ENCODE results near the gene PDXK. TPM values are rescaled to one million over a fixed set of nuclear protein-coding genes. Genes with fewer than 3 reads are reported as not detected.

Gene PDXK
- total and polyA plus RNA-seq, 2 of the 13 experiments (the other 11 are each of a cell fraction or from before 2014, with no cell fraction given), result 114 to 184 TPM

DNA sequence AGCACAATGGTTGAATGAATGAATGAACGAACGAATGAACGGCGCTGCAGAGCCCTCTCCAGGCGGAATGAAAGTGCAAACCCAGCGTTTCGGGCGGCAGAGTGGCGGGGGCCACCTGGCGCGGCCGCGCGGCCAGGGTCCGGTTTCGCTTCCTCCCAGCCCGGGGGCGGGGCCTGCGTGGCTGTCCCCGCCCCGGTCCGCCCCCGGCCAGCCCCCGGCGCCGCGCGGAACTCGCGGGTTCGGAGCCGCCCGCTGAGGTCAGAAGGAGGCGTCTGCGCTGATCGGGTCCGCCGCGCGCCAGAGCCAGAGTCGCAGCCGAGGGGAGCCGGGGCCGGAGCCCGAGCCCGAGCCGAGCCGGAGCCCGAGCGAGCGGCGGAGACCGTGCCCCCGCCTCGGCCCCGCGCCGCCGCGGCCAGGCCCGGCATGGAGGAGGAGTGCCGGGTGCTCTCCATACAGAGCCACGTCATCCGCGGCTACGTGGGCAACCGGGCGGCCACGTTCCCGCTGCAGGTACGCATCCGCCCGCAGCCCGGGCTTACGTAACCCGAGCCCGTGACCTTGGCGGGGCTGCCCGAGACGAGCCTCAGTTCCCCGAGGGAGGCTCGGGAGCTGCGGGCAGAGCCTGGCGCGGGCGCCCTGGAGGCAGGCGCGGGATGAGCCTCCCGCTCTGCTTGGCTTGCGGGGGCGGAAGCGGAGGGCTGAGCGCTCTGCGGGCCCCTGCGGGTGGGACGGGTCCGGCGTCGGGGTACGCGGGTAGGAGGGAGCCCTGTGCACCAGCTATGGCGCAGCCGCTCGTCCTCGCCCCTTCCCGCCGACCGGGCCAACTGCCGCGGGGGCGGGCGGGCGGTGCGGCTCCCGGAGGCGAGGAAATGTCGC lies at the start of gene PDXK (continued):
- TF ChIP-seq, protein P1, sequence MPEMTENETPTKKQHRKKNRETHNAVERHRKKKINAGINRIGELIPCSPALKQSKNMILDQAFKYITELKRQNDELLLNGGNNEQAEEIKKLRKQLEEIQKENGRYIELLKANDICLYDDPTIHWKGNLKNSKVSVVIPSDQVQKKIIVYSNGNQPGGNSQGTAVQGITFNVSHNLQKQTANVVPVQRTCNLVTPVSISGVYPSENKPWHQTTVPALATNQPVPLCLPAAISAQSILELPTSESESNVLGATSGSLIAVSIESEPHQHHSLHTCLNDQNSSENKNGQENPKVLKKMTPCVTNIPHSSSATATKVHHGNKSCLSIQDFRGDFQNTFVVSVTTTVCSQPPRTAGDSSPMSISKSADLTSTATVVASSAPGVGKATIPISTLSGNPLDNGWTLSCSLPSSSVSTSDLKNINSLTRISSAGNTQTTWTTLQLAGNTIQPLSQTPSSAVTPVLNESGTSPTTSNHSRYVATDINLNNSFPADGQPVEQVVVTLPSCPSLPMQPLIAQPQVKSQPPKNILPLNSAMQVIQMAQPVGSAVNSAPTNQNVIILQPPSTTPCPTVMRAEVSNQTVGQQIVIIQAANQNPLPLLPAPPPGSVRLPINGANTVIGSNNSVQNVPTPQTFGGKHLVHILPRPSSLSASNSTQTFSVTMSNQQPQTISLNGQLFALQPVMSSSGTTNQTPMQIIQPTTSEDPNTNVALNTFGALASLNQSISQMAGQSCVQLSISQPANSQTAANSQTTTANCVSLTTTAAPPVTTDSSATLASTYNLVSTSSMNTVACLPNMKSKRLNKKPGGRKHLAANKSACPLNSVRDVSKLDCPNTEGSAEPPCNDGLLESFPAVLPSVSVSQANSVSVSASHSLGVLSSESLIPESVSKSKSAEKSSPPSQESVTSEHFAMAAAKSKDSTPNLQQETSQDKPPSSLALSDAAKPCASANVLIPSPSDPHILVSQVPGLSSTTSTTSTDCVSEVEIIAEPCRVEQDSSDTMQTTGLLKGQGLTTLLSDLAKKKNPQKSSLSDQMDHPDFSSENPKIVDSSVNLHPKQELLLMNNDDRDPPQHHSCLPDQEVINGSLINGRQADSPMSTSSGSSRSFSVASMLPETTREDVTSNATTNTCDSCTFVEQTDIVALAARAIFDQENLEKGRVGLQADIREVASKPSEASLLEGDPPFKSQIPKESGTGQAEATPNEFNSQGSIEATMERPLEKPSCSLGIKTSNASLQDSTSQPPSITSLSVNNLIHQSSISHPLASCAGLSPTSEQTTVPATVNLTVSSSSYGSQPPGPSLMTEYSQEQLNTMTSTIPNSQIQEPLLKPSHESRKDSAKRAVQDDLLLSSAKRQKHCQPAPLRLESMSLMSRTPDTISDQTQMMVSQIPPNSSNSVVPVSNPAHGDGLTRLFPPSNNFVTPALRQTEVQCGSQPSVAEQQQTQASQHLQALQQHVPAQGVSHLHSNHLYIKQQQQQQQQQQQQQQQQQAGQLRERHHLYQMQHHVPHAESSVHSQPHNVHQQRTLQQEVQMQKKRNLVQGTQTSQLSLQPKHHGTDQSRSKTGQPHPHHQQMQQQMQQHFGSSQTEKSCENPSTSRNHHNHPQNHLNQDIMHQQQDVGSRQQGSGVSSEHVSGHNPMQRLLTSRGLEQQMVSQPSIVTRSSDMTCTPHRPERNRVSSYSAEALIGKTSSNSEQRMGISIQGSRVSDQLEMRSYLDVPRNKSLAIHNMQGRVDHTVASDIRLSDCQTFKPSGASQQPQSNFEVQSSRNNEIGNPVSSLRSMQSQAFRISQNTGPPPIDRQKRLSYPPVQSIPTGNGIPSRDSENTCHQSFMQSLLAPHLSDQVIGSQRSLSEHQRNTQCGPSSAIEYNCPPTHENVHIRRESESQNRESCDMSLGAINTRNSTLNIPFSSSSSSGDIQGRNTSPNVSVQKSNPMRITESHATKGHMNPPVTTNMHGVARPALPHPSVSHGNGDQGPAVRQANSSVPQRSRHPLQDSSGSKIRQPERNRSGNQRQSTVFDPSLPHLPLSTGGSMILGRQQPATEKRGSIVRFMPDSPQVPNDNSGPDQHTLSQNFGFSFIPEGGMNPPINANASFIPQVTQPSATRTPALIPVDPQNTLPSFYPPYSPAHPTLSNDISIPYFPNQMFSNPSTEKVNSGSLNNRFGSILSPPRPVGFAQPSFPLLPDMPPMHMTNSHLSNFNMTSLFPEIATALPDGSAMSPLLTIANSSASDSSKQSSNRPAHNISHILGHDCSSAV (CRISPR knock-in tag; IDR thresholded peaks at IDR 0.05; ENCODE audit: borderline replicate concordance), result no peak
- TF ChIP-seq, protein P2, sequence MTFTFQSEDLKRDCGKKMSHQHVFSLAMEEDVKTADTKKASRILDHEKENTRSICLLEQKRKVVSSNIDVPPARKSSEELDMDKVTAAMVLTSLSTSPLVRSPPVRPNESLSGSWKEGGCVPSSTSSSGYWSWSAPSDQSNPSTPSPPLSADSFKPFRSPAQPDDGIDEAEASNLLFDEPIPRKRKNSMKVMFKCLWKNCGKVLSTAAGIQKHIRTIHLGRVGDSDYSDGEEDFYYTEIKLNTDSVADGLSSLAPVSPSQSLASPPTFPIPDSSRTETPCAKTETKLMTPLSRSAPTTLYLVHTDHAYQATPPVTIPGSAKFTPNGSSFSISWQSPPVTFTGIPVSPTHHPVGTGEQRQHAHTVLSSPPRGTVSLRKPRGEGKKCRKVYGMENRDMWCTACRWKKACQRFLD (CRISPR knock-in tag; IDR thresholded peaks at IDR 0.05; ENCODE audit: borderline replicate concordance), result no peak
- TF ChIP-seq MEF2D (CRISPR knock-in tag; IDR thresholded peaks at IDR 0.05), result no peak
- no peak for TF ChIP-seq HCFC1 (IDR thresholded peaks at IDR 0.05; ENCODE audit: low read depth, low read length)
- TF ChIP-seq ZNF225 (CRISPR knock-in tag; IDR thresholded peaks at IDR 0.05), result no peak
- TF ChIP-seq, protein P3, sequence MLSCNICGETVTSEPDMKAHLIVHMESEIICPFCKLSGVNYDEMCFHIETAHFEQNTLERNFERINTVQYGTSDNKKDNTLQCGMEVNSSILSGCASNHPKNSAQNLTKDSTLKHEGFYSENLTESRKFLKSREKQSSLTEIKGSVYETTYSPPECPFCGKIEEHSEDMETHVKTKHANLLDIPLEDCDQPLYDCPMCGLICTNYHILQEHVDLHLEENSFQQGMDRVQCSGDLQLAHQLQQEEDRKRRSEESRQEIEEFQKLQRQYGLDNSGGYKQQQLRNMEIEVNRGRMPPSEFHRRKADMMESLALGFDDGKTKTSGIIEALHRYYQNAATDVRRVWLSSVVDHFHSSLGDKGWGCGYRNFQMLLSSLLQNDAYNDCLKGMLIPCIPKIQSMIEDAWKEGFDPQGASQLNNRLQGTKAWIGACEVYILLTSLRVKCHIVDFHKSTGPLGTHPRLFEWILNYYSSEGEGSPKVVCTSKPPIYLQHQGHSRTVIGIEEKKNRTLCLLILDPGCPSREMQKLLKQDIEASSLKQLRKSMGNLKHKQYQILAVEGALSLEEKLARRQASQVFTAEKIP (CRISPR knock-in tag; IDR thresholded peaks at IDR 0.05; ENCODE audit: borderline replicate concordance), result no peak
- TF ChIP-seq, protein P4, sequence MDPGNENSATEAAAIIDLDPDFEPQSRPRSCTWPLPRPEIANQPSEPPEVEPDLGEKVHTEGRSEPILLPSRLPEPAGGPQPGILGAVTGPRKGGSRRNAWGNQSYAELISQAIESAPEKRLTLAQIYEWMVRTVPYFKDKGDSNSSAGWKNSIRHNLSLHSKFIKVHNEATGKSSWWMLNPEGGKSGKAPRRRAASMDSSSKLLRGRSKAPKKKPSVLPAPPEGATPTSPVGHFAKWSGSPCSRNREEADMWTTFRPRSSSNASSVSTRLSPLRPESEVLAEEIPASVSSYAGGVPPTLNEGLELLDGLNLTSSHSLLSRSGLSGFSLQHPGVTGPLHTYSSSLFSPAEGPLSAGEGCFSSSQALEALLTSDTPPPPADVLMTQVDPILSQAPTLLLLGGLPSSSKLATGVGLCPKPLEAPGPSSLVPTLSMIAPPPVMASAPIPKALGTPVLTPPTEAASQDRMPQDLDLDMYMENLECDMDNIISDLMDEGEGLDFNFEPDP (CRISPR knock-in tag; conservative IDR thresholded peaks at IDR 0.05), result no peak
- TF ChIP-seq, protein P5, sequence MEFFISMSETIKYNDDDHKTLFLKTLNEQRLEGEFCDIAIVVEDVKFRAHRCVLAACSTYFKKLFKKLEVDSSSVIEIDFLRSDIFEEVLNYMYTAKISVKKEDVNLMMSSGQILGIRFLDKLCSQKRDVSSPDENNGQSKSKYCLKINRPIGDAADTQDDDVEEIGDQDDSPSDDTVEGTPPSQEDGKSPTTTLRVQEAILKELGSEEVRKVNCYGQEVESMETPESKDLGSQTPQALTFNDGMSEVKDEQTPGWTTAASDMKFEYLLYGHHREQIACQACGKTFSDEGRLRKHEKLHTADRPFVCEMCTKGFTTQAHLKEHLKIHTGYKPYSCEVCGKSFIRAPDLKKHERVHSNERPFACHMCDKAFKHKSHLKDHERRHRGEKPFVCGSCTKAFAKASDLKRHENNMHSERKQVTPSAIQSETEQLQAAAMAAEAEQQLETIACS (CRISPR knock-in tag; IDR thresholded peaks at IDR 0.05), result peak; percentile 37; the same call in 1 of the 2 replicates
- TF ChIP-seq ZFP1 (CRISPR knock-in tag; IDR thresholded peaks at IDR 0.05), result no peak
- TF ChIP-seq ZZZ3 (CRISPR knock-in tag; IDR thresholded peaks at IDR 0.05; ENCODE audit: borderline replicate concordance), result 0 out of 2 replicates have a peak, but pooled peaks have one; percentile 22
- TF ChIP-seq, protein P6, sequence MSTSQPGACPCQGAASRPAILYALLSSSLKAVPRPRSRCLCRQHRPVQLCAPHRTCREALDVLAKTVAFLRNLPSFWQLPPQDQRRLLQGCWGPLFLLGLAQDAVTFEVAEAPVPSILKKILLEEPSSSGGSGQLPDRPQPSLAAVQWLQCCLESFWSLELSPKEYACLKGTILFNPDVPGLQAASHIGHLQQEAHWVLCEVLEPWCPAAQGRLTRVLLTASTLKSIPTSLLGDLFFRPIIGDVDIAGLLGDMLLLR (CRISPR knock-in tag; IDR thresholded peaks at IDR 0.05), result peak; percentile 46; the same call in 1 of the 2 replicates

All from HepG2 (cell line).